Right atrium auricular region (tissue), 2 donors: ENCODE data around the gene LHCGR. TPM values are rescaled to one million over a fixed set of nuclear protein-coding genes. Genes with fewer than 3 reads are reported as not detected.

Experiments
- DNase-seq: peaks from one replicate; pipeline ENCODE4 v3.0.0-alpha.2; 2019; ENCODE audit warnings: low spot score
- H3K27ac ChIP-seq, 2 donors: fragments of 200-600 bp; sonication (generic); 1 replicate in 1 of 2; 2 replicates in 1 of 2; pipeline ENCODE4 v1.5.1; 2016 to 2019
- H3K27me3 ChIP-seq, 2 donors: fragments of 200-600 bp; sonication (generic); one replicate each; pipeline versions ENCODE4 v1.5.1 to v1.6.0; 2017 to 2019
- H3K36me3 ChIP-seq: fragments of 200-600 bp; sonication (generic); one replicate; pipeline ENCODE4 v1.5.1; 2016
- H3K4me1 ChIP-seq, 2 donors: fragments of 200-600 bp; sonication (generic); one replicate each; pipeline versions ENCODE4 v1.5.1 to v1.6.0; 2017 to 2019
- H3K4me3 ChIP-seq, 2 donors: fragments of 200-600 bp; sonication (generic); 1 replicate in 1 of 2; 2 replicates in 1 of 2; pipeline ENCODE4 v1.5.1; 2017 to 2019; ENCODE audit warnings: mild to moderate bottlenecking in 1 of 2, moderate library complexity in 1 of 2
- H3K9me3 ChIP-seq, 2 donors: fragments of 200-600 bp; sonication (generic); one replicate each; pipeline ENCODE4 v1.5.1; 2019
- CTCF ChIP-seq, 2 donors: fragments of 200-600 bp; sonication (generic); IDR thresholded peaks; one replicate each; pipeline ENCODE4 v1.5.1; 2019; ENCODE audit warnings: antibody characterized with exemption in 2 of 2
- total RNA-seq, 2 donors: library from RNA; depleted of rRNA; stranded (reverse); fragments of >200 nt; gene quantifications; one replicate each; pipeline ENCODE4 v1.1.0, GENCODE V29; 2016

Gene LHCGR
- total RNA-seq, 2 donors from 2014 or later: not detected

GRCh38 chr2:48699348-48699930, 56.1 kb downstream of the LHCGR start:
- Histone ChIP-seq H3K4me1 (no peaks in the 10 kb centered on the region), H3K27ac (no peak overlapping the region), H3K9me3 (peaks cover 0 to 4% of the 10 kb centered on the region in 2 donors), H3K27me3 (no peaks in the 10 kb centered on the region), H3K4me3 (no peak overlapping the region), H3K36me3 (no peaks in the 10 kb centered on the region)
- TF ChIP-seq CTCF (IDR thresholded peaks at IDR 0.05): no peak
- DNase-seq: no peak

- Histone ChIP-seq H3K27ac (no peak overlapping the region), H3K36me3 (no peaks in the 10 kb centered on the region), H3K27me3 (no peaks in the 10 kb centered on the region), H3K9me3 (no peaks in the 10 kb centered on the region), H3K4me3 (no peak overlapping the region), H3K4me1 (no peaks in the 10 kb centered on the region)
- no peak for DNase-seq
- no peak for TF ChIP-seq CTCF (IDR thresholded peaks at IDR 0.05)
These were observed 58.6 kb downstream of the LHCGR start for GRCh38 chr2:48696881-48697280.

- Histone ChIP-seq H3K27ac (no peak overlapping the region), H3K4me1 (no peaks in the 10 kb centered on the region), H3K36me3 (no peaks in the 10 kb centered on the region), H3K9me3 (no peaks in the 10 kb centered on the region), H3K4me3 (no peak overlapping the region), H3K27me3 (no peaks in the 10 kb centered on the region)
- DNase-seq: no peak
- no peak for TF ChIP-seq CTCF (IDR thresholded peaks at IDR 0.05)
These were observed 59.5 kb downstream of the LHCGR start for GRCh38 chr2:48695991-48696390.

GRCh38 chr2:48694149-48694548, 61.4 kb downstream of the LHCGR start:
- Histone ChIP-seq H3K4me1 (no peaks in the 10 kb centered on the region), H3K27me3 (no peaks in the 10 kb centered on the region), H3K9me3 (no peaks in the 10 kb centered on the region), H3K4me3 (no peak overlapping the region), H3K27ac (no peak overlapping the region), H3K36me3 (no peaks in the 10 kb centered on the region)
- TF ChIP-seq CTCF (IDR thresholded peaks at IDR 0.05): no peak
- DNase-seq: no peak

GRCh38 chr2:48693645-48694044, 61.9 kb downstream of the LHCGR start:
- H3K27ac ChIP-seq: no peak overlapping the region
- H3K36me3 ChIP-seq: no peaks in the 10 kb centered on the region
- no peak overlapping the region for H3K4me3 ChIP-seq
- TF ChIP-seq CTCF (IDR thresholded peaks at IDR 0.05): no peak
- no peaks in the 10 kb centered on the region for H3K4me1 ChIP-seq
- H3K27me3 ChIP-seq: no peaks in the 10 kb centered on the region
- DNase-seq: no peak
- no peaks in the 10 kb centered on the region for H3K9me3 ChIP-seq

- TF ChIP-seq CTCF (IDR thresholded peaks at IDR 0.05): no peak
- no peak overlapping the region for H3K27ac ChIP-seq
- no peak overlapping the region for H3K4me3 ChIP-seq
- DNase-seq: no peak
- no peaks in the 10 kb centered on the region for H3K27me3 ChIP-seq
- no peaks in the 10 kb centered on the region for H3K4me1 ChIP-seq
- H3K36me3 ChIP-seq: no peaks in the 10 kb centered on the region
- H3K9me3 ChIP-seq: no peaks in the 10 kb centered on the region
These were observed 62.5 kb downstream of the LHCGR start for GRCh38 chr2:48693066-48693465.
